HepG2 (cell line): ENCODE data around the gene OR6S1. TPM values are rescaled to one million over a fixed set of nuclear protein-coding genes. Genes with fewer than 3 reads are reported as not detected.

Source experiments
- CBFB ChIP-seq: sonication (generic); formaldehyde crosslinking; IDR thresholded peaks from 2 replicates; pipeline ENCODE4 v1.4.0; 2020; ENCODE audit warnings: missing genetic modification reagents
- ESRRA ChIP-seq: sonication (generic); formaldehyde crosslinking; IDR thresholded peaks from 2 replicates; pipeline ENCODE4 v1.5.1; 2020; ENCODE audit warnings: mild to moderate bottlenecking, low read depth, missing genetic modification reagents
- SKI ChIP-seq: fragments of 450-650 bp; IDR thresholded peaks from one replicate; pipeline ENCODE4 v1.6.1; 2018; ENCODE audit warnings: mild to moderate bottlenecking; ENCODE audit not compliant: partially characterized antibody
- SMAD9 ChIP-seq: sonication (generic); formaldehyde crosslinking; IDR thresholded peaks from 2 replicates; pipeline ENCODE4 v1.5.1; 2020; ENCODE audit warnings: mild to moderate bottlenecking, missing genetic modification reagents
- SMARCC2 ChIP-seq: fragments of 450-650 bp; IDR thresholded peaks from 2 replicates; pipeline ENCODE4 v1.6.1; 2017; ENCODE audit warnings: antibody characterized with exemption, mild to moderate bottlenecking
- TBX3 ChIP-seq: fragments of 450-650 bp; IDR thresholded peaks from 2 replicates; pipeline ENCODE4 v1.6.1; 2017; ENCODE audit warnings: antibody characterized with exemption, mild to moderate bottlenecking, inconsistent platforms, borderline replicate concordance
- TOE1 ChIP-seq: sonication (generic); formaldehyde crosslinking; IDR thresholded peaks from 2 replicates; pipeline ENCODE4 v1.4.0; 2020; ENCODE audit warnings: mild to moderate bottlenecking, missing genetic modification reagents
- ZNF3 ChIP-seq: IDR thresholded peaks from 2 replicates; pipeline ENCODE4 v1.7.0; 2017; ENCODE audit warnings: inconsistent platforms
- ZNF556 ChIP-seq: sonication (generic); formaldehyde crosslinking; IDR thresholded peaks from 2 replicates; pipeline ENCODE4 v1.4.0; 2020; ENCODE audit warnings: mild to moderate bottlenecking, missing genetic modification reagents, borderline replicate concordance
- ZNF724P ChIP-seq: sonication (generic); formaldehyde crosslinking; IDR thresholded peaks from 2 replicates; pipeline ENCODE4 v1.8.0; 2022; ENCODE audit warnings: missing genetic modification reagents, borderline replicate concordance
- ZNF792 ChIP-seq: IDR thresholded peaks from 2 replicates; pipeline ENCODE4 v1.6.1; 2016
- polyA plus RNA-seq, 8 experiments: library from polyadenylated mRNA; depleted of rRNA in 3 of 8; stranded (reverse) in 7 of 8; unstranded in 1 of 8; fragments of >200 nt; fragmentation: Illumina TruSeq in 4 of 8; extraction: Trizol in 4 of 8; gene quantifications; 2 replicates each; pipeline versions ENCODE4 v1.2.1 to v1.2.3, GENCODE V29; 2011 to 2016; ENCODE audit warnings: low read depth in 4 of 8, missing spikeins in 1 of 8, mixed read lengths in 1 of 8; ENCODE audit not compliant: insufficient read depth in 1 of 8
- total RNA-seq, 5 experiments: library from RNA; depleted of rRNA; stranded (reverse); fragments of >200 nt; fragmentation: Illumina TruSeq; extraction: Trizol; gene quantifications; 2 replicates each; pipeline ENCODE4 v1.2.3, GENCODE V29; 2016; ENCODE audit warnings: low read depth in 1 of 5
- TF ChIP-seq, protein P1 (sequence below): sonication (generic); formaldehyde crosslinking; IDR thresholded peaks from 2 replicates; pipeline ENCODE4 v1.4.0; 2020; ENCODE audit warnings: missing genetic modification reagents
- TF ChIP-seq, protein P2 (sequence below): sonication (generic); formaldehyde crosslinking; IDR thresholded peaks from 2 replicates; pipeline ENCODE4 v1.4.0; 2020; ENCODE audit warnings: missing genetic modification reagents
- TF ChIP-seq, protein P3 (sequence below): sonication (generic); formaldehyde crosslinking; IDR thresholded peaks from 2 replicates; pipeline ENCODE4 v1.9.0; 2021; ENCODE audit warnings: missing genetic modification reagents, mild to moderate bottlenecking, borderline replicate concordance
- TF ChIP-seq, protein P4 (sequence below): sonication (generic); formaldehyde crosslinking; IDR thresholded peaks from 2 replicates; pipeline ENCODE4 v1.5.1; 2020; ENCODE audit warnings: mild to moderate bottlenecking, missing genetic modification reagents, moderate library complexity
- TF ChIP-seq, protein P5 (sequence below), 2 experiments: sonication (generic) in 1 of 2; formaldehyde crosslinking in 1 of 2; IDR thresholded peaks; 2 replicates each; pipeline versions ENCODE4 v1.5.1 to v1.6.1; 2011 to 2020; ENCODE audit warnings: borderline replicate concordance in 1 of 2, low read depth in 1 of 2, low read length in 1 of 2, mild to moderate bottlenecking in 1 of 2, missing genetic modification reagents in 1 of 2, moderate library complexity in 1 of 2
- TF ChIP-seq, protein P6 (sequence below): sonication (generic); formaldehyde crosslinking; IDR thresholded peaks from 2 replicates; pipeline ENCODE4 v1.4.0; 2020; ENCODE audit warnings: missing genetic modification reagents

The OR6S1 gene
- total and polyA plus RNA-seq, 2 of the 13 experiments (the other 11 are each of a cell fraction or from before 2014, with no cell fraction given) = 0.09 TPM; not detected in 1

DNA sequence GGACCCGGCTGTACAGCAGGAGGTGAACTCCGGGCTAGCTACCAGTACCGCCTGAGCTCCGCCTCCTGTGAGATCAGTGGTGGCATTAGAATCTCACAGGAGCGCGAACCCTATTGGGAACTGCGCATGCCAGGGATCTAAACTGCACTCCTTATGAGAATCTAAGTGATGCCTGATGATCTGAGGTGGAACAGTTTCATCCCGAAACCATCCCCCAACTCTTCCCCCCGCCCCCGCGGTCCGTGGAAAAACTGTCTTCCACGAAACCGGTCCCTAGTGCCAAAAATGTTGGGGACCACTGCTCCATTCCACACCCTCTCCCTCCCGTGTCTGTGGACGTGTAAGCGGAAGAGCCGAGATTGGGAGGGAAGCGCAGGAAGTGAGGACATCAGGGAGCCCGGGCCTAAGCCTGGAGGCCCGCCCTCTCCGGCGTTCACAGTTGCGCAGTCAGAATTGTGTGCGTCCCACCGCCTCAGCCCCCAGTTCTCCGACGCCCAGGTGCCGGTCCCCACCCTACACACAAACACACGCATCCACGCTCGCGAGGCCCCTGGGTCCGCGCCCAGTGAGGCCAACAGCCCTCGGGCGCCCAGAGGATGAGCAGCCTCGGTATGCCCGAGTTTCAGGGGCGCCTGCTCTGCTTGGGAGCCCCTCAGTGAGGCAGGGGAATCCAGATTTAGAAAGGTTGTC, 41.1 kb upstream of the OR6S1 start (continued):
- TF ChIP-seq SMARCC2 (no peak), SMAD9 (CRISPR knock-in tag) (peak; percentile 89; the same call in 1 of the 2 replicates), ZNF724P (CRISPR knock-in tag) (no peak), ZNF556 (CRISPR knock-in tag) (no peak; the same call in 1 of the 2 replicates), ZNF3 (no peak; the same call in 1 of the 2 replicates), TOE1 (no peak), TBX3 (no peak), SKI (no peak), ESRRA (CRISPR knock-in tag) (peak; percentile 54), CBFB (no peak; the same call in 1 of the 2 replicates), ZNF792 (CRISPR knock-in tag) (no peak)
- TF ChIP-seq, protein P1, sequence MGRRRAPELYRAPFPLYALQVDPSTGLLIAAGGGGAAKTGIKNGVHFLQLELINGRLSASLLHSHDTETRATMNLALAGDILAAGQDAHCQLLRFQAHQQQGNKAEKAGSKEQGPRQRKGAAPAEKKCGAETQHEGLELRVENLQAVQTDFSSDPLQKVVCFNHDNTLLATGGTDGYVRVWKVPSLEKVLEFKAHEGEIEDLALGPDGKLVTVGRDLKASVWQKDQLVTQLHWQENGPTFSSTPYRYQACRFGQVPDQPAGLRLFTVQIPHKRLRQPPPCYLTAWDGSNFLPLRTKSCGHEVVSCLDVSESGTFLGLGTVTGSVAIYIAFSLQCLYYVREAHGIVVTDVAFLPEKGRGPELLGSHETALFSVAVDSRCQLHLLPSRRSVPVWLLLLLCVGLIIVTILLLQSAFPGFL = no peak; the same call in 1 of the 2 replicates
- TF ChIP-seq, protein P2, sequence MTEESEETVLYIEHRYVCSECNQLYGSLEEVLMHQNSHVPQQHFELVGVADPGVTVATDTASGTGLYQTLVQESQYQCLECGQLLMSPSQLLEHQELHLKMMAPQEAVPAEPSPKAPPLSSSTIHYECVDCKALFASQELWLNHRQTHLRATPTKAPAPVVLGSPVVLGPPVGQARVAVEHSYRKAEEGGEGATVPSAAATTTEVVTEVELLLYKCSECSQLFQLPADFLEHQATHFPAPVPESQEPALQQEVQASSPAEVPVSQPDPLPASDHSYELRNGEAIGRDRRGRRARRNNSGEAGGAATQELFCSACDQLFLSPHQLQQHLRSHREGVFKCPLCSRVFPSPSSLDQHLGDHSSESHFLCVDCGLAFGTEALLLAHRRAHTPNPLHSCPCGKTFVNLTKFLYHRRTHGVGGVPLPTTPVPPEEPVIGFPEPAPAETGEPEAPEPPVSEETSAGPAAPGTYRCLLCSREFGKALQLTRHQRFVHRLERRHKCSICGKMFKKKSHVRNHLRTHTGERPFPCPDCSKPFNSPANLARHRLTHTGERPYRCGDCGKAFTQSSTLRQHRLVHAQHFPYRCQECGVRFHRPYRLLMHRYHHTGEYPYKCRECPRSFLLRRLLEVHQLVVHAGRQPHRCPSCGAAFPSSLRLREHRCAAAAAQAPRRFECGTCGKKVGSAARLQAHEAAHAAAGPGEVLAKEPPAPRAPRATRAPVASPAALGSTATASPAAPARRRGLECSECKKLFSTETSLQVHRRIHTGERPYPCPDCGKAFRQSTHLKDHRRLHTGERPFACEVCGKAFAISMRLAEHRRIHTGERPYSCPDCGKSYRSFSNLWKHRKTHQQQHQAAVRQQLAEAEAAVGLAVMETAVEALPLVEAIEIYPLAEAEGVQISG (CRISPR knock-in tag) = no peak; the same call in 1 of the 2 replicates
- TF ChIP-seq, protein P3, sequence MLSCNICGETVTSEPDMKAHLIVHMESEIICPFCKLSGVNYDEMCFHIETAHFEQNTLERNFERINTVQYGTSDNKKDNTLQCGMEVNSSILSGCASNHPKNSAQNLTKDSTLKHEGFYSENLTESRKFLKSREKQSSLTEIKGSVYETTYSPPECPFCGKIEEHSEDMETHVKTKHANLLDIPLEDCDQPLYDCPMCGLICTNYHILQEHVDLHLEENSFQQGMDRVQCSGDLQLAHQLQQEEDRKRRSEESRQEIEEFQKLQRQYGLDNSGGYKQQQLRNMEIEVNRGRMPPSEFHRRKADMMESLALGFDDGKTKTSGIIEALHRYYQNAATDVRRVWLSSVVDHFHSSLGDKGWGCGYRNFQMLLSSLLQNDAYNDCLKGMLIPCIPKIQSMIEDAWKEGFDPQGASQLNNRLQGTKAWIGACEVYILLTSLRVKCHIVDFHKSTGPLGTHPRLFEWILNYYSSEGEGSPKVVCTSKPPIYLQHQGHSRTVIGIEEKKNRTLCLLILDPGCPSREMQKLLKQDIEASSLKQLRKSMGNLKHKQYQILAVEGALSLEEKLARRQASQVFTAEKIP = no peak
- TF ChIP-seq, protein P4, sequence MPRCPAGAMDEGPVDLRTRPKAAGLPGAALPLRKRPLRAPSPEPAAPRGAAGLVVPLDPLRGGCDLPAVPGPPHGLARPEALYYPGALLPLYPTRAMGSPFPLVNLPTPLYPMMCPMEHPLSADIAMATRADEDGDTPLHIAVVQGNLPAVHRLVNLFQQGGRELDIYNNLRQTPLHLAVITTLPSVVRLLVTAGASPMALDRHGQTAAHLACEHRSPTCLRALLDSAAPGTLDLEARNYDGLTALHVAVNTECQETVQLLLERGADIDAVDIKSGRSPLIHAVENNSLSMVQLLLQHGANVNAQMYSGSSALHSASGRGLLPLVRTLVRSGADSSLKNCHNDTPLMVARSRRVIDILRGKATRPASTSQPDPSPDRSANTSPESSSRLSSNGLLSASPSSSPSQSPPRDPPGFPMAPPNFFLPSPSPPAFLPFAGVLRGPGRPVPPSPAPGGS = 0 out of 2 replicates have a peak, but pooled peaks have one; percentile 81
- TF ChIP-seq, protein P5, sequence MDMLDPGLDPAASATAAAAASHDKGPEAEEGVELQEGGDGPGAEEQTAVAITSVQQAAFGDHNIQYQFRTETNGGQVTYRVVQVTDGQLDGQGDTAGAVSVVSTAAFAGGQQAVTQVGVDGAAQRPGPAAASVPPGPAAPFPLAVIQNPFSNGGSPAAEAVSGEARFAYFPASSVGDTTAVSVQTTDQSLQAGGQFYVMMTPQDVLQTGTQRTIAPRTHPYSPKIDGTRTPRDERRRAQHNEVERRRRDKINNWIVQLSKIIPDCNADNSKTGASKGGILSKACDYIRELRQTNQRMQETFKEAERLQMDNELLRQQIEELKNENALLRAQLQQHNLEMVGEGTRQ (IDR thresholded peaks at IDR 0.05; ENCODE audit: low read depth, low read length) = no peak
- TF ChIP-seq, protein P5 (CRISPR knock-in tag; IDR thresholded peaks at IDR 0.05; ENCODE audit: borderline replicate concordance) = no peak; the same call in 1 of the 2 replicates
- TF ChIP-seq, protein P6, sequence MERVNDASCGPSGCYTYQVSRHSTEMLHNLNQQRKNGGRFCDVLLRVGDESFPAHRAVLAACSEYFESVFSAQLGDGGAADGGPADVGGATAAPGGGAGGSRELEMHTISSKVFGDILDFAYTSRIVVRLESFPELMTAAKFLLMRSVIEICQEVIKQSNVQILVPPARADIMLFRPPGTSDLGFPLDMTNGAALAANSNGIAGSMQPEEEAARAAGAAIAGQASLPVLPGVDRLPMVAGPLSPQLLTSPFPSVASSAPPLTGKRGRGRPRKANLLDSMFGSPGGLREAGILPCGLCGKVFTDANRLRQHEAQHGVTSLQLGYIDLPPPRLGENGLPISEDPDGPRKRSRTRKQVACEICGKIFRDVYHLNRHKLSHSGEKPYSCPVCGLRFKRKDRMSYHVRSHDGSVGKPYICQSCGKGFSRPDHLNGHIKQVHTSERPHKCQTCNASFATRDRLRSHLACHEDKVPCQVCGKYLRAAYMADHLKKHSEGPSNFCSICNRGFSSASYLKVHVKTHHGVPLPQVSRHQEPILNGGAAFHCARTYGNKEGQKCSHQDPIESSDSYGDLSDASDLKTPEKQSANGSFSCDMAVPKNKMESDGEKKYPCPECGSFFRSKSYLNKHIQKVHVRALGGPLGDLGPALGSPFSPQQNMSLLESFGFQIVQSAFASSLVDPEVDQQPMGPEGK = peak; percentile 32
